Measurements from ENCODE around the gene P4HA1.
A peak's percentile ranks its signal among the peaks of the same experiment; 100 is the strongest.

The P4HA1 gene

GRCh38 chr10:73054286-73054685 is 42.4 kb downstream of the P4HA1 start:
- DNase-seq: no peak
- no peaks in the 10 kb centered on the region for H3K27me3 ChIP-seq (replicated peaks)
- in situ Hi-C loops (cut with HindIII; ENCODE audit: low pct_ligation_motif_present, low sequenced_read_pairs): no loop called here
- peaks cover 33% of the 10 kb centered on the region for H3K36me3 ChIP-seq (replicated peaks)
- TF ChIP-seq, protein P1, sequence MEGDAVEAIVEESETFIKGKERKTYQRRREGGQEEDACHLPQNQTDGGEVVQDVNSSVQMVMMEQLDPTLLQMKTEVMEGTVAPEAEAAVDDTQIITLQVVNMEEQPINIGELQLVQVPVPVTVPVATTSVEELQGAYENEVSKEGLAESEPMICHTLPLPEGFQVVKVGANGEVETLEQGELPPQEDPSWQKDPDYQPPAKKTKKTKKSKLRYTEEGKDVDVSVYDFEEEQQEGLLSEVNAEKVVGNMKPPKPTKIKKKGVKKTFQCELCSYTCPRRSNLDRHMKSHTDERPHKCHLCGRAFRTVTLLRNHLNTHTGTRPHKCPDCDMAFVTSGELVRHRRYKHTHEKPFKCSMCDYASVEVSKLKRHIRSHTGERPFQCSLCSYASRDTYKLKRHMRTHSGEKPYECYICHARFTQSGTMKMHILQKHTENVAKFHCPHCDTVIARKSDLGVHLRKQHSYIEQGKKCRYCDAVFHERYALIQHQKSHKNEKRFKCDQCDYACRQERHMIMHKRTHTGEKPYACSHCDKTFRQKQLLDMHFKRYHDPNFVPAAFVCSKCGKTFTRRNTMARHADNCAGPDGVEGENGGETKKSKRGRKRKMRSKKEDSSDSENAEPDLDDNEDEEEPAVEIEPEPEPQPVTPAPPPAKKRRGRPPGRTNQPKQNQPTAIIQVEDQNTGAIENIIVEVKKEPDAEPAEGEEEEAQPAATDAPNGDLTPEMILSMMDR (IDR thresholded peaks at IDR 0.05; ENCODE audit: low read depth, low read length, missing control alignments): no peak
- no peak overlapping the region for H3K27ac ChIP-seq
- no peak overlapping the region for H3K4me3 ChIP-seq (ENCODE audit: low read depth, low read length)

- in situ Hi-C loops (cut with HindIII; ENCODE audit: low pct_ligation_motif_present, low sequenced_read_pairs): no loop called here
- no peak overlapping the region for H3K4me3 ChIP-seq (ENCODE audit: low read depth, low read length)
- no peaks in the 10 kb centered on the region for H3K27me3 ChIP-seq (replicated peaks)
- DNase-seq: no peak
- no peak overlapping the region for H3K27ac ChIP-seq
- TF ChIP-seq, protein P1 (IDR thresholded peaks at IDR 0.05; ENCODE audit: low read depth, low read length, missing control alignments): no peak
- peaks cover 33% of the 10 kb centered on the region for H3K36me3 ChIP-seq (replicated peaks)
Observed at GRCh38 chr10:73053275-73053674, 43.4 kb downstream of the P4HA1 start.

DNA sequence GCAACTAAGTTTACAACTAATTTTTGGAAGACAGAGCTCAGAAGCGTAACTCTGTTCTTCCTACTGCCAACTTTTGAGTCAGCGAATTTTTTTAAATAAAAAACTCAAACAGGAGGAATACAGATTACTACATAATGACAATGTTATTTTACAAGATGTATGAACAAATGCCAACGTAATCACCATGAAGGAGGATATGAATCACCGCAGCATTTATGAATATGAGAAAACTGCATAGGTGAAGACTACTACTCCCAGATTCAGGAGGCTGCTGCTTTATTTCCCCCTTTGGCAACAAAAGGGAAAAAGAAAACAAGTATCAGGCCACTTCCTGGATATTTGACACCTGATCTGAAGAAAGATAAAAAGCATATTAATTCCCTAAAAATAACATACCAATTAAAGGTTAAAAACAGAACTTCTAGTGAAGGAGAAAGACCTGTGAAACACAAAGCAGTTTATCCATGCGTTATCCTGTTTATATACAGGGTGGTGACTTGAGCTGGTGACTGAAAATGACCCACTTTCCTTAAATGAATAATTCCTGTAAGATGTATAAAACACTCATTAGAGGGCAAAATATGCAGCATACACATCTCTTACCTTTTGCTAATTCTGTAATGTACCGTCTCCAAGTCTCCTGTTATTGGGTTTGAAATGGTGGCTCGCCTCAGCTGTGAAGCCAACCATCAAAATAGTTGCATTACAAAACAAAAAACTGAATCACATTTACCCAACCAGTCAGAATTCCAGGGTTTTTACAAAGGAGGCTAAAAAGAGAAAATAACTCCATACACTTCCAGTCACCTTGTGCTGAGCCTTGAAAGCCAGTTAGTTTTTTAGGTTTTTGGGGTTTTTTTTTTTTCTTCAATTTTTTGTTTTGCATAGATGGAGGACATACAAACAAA is 52.0 kb downstream of the P4HA1 start:
- in situ Hi-C loops (cut with HindIII; ENCODE audit: low pct_ligation_motif_present, low sequenced_read_pairs): no loop called here
- H3K27ac ChIP-seq: peak overlapping the region; percentile 76
- peak; percentile 77 for DNase-seq
- peaks cover 16% of the 10 kb centered on the region for H3K36me3 ChIP-seq (replicated peaks)
- no peak overlapping the region for H3K4me3 ChIP-seq (ENCODE audit: low read depth, low read length)
- no peaks in the 10 kb centered on the region for H3K27me3 ChIP-seq (replicated peaks)
- TF ChIP-seq, protein P1 (IDR thresholded peaks at IDR 0.05; ENCODE audit: low read depth, low read length, missing control alignments): no peak

DNA sequence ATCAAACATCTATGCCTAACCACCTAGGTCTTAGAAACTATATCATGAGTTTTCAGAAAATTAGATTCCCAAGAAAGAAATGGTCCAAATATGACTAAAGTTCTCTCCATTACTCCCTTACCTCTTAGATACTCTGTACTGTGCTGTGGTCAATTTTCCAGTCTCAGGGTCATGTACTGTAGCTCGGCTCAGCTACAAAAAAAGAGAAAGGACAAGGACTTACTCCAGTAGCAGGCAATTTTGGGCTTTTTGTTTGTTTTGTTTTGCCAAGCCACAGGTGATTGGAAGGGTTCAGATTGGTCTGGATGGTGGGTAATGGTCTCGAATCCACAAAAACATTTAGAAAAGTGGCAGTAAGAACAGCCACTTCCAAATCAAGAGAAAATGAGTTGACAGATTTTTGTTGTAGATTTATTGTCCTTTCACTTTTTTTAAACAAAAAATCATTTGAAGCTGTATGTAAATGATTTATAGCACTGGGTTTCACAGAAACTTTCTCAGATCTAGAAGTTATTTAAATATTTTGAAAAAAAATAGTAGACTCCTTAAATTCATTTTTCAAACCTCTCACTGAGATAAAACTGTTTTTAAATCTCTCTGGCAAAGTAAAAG is 52.8 kb downstream of the P4HA1 start:
- in situ Hi-C loops (cut with HindIII; ENCODE audit: low pct_ligation_motif_present, low sequenced_read_pairs): no loop called here
- DNase-seq: no peak
- Histone ChIP-seq H3K4me3 (ENCODE audit: low read depth, low read length) (no peak overlapping the region), H3K36me3 (replicated peaks) (peaks cover 16% of the 10 kb centered on the region), H3K27me3 (replicated peaks) (no peaks in the 10 kb centered on the region), H3K27ac (peak overlapping the region; percentile 76)
- TF ChIP-seq, protein P1 (IDR thresholded peaks at IDR 0.05; ENCODE audit: low read depth, low read length, missing control alignments): no peak

- no peak overlapping the region for H3K4me3 ChIP-seq (ENCODE audit: low read depth, low read length)
- H3K27me3 ChIP-seq (replicated peaks): no peaks in the 10 kb centered on the region
- in situ Hi-C loops (cut with HindIII; ENCODE audit: low pct_ligation_motif_present, low sequenced_read_pairs): no loop called here
- H3K27ac ChIP-seq: peak overlapping the region; percentile 76
- TF ChIP-seq, protein P1 (IDR thresholded peaks at IDR 0.05; ENCODE audit: low read depth, low read length, missing control alignments): no peak
- H3K36me3 ChIP-seq (replicated peaks): peaks cover 16% of the 10 kb centered on the region
- no peak for DNase-seq
Observed at GRCh38 chr10:73043319-73043718, 53.3 kb downstream of the P4HA1 start.

Data from brain microvascular endothelial cell (primary cell).